ENCODE measurements around the gene LONRF3.

The LONRF3 gene

DNA sequence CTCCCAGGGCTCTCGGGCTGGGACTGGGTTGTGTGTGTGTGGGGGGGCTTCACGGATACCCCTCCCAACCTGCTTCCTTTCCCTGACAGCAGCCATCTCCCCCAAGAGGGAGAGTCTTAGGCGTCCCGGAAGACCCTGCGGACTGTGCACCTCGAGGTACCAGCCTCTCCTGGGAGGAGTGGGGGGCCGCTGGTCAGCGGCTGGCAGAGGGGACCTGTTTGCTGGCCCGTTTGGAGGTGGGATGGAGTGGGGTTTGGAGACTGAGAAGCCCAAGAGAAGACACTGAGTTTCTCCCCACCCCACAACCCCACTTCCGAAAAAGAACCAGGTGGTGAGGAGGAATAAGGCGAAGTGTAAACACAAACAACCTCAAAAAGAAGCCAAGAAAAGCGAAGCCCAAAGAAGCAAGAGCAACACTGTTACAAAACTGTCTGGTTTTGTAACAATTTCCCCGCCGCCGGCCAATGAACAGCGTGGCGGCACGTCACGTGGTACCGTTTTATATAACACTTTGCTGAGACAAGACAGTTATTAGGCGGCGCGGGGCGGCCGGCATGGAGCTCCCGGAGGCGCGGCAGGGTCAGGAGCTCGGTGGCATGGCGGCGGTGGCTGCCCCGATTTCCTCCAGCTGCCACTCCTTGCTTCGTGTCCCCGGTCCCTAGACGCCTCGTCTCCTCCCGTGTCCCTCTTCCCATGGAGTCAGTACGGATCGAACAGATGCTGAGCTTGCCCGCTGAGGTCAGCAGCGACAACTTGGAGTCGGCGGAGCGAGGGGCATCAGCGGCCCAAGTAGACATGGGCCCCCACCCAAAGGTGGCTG is at the start of gene LONRF3:
TSS of gene LONRF3 (plus strand) at position 531 of the 820 bp plus-strand sequence. CDS start at position 694, 163 bp downstream.
- peak; percentile 79 for DNase-seq

DNA sequence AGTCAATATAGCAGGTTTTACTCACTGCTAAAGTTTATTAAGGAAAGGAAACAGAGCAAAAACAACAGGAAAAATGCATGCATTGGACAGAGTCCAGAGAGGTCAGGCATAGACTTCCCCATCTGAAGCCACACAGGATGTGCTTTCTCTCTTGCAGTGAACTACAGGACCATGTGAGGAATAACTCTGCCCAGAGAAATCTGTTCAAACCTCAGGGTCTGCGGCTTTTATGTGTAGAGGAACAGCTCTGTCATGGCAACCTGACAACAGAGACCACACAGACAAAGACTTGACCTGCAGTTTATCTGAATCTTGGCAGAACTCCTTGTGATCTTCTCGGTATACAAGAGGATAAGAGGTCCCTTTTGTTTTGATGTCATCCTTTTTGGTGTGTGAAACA is 46.3 kb upstream of the LONRF3 start:
- DNase-seq, result no peak

DNA sequence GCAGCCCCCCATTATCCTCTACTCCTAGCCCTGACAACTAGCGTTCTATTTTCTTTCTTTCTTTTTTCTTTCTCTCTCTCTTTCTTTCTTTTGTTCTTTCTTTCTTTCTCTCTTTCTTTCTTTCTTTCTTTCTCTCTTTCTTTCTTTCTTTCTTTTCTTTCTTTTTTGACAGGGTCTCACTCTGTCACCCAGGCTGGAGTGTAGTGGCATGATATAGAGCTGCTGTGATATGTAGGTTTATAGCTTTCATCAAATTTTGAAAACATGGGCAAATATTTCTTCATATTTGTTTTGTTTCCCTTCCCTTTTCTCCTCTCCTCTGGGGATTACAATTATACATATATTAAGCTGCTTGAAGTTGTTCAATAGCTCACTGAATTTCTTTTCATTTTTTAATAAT is 39.1 kb upstream of the LONRF3 start:
- DNase-seq, result no peak

- no peak for DNase-seq
Measured at GRCh38 chrX:118941147-118941546, 33.3 kb upstream of the LONRF3 start.

GRCh38 chrX:118943102-118943501 is 31.3 kb upstream of the LONRF3 start:
- no peak for DNase-seq

DNA sequence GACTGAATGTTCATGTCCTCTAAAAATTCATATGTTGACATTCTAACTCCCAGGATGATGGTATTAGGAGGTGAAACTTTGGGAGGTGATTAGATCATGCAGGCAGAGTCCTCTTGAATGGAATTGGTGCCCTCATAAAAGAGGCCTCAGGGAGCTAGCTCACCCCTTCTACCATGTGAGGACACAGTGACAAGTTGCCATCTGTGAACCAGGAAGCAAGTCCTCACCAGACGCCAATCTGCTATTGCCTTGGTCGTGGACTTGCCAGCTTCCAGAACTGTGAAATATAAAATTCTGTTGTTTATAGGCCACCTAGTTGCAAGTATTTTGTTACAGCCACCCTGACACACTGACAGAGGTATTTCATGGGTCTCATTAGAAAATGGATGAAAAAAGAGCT is 28.5 kb upstream of the LONRF3 start:
- DNase-seq, result no peak

- no peak for DNase-seq
Measured at GRCh38 chrX:118948270-118948669, 26.1 kb upstream of the LONRF3 start.

- no peak for DNase-seq
Measured at GRCh38 chrX:118961866-118962560, 12.4 kb upstream of the LONRF3 start.

GRCh38 chrX:118963159-118963558 is 11.3 kb upstream of the LONRF3 start:
- no peak for DNase-seq

DNA sequence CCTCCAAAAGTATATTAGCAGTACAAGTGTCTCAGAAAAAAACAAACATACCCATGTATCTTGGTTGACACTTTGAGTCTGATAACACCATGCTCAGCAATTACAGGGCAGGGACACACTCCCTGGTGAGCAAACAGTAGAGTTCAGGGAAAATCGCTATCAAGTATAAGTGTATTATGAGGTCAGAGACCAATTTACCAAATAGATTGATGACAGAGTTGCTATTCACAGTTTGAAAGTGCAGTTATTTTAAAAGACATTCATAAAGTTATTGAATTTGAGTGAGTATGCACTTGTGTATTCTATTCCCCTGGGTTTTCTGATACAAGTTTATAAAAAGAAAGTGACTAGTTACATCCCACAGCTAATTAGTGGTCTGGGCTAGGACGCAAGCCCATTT is 10.2 kb upstream of the LONRF3 start:
- no peak for DNase-seq

DNA sequence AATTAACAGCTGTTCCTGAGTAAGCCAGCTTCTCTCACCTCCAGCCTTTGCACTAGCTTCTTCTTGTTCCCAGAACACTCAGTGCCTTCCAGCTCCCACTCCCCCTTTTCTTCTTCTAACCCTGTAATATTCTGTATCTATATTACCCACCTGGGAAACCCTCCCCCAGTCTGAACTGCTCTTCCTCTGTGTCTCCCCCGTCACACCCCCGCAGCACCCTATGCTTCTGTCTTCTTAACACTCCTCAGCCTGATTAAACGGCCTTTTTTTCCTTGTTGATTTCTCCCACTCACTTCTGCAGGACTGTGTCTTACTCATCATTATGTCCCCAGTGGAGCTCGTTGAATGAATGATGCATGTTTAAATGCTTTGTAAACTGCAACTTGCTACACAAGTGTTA is 9.0 kb upstream of the LONRF3 start:
- DNase-seq, result no peak

GRCh38 chrX:118968031-118968430 is 6.4 kb upstream of the LONRF3 start:
- no peak for DNase-seq

- DNase-seq, result no peak
Measured at GRCh38 chrX:118971552-118971951, 2.9 kb upstream of the LONRF3 start.

DNA sequence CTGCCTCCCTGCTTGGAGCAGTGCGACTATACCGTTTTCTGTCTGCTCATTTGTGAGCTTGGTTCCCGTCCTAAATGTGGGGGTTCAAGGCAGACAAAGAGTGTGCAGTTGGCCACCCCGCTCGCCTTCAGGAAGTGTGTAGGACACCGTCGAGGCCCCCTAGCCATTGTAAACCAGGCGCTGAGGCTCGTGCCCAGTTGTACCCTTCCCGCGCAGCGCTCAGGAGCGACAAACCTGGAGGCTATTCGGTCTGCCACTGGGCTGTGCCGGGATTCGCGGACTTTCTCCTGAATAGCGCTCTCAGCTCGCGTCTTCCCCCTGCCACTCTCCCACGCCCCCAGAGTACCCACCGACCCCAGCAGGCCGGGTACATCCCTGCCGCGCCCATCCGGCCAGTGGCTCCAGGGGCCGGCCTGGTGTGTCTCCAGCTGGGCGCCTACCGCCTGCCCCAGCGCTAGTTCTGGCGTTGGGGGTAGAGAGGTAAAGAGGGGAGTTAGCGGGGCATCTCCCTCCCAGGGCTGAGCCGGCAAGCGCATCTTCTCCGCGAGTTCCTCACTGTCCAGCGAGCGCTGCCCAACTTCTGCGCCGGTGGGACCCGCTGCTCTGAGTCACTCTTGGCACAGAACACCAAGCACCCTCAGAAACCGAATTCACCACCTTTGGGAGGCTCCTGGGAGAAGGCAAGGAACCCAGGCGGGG is 880 bp upstream of the LONRF3 start:
- no peak for DNase-seq

DNA sequence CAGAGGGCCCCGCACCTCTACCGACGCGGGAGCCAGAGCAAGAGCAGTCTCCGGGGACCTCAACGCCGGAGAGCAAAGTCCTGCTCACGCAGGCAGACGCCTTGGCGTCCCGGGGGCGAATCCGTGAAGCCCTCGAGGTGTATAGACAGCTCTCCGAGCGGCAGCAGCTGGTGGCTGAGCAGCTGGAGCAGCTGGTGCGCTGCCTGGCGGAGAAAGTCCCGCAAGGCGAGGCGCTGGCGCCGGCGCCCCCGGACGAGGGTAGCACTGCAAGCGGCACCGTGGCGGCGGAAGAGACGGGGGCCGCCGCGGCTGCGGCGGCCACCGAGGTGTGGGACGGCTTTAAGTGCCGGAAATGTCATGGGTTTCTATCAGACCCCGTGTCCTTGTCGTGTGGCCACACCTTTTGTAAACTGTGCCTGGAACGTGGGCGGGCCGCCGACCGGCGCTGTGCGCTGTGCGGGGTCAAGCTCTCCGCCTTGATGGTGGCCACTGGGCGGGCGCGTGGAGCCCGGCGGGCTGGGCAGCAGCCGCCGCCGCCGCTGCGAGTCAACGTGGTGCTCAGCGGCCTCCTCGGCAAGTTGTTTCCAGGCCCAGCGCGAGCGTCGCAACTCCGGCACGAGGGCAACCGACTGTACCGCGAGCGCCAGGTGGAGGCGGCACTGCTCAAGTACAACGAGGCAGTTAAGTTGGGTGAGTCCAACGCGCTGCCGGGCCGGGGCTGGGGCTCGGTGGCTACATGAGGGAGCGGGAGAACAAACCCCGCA is 672 bp downstream of the LONRF3 start:
- peak; percentile 52 for DNase-seq

DNA sequence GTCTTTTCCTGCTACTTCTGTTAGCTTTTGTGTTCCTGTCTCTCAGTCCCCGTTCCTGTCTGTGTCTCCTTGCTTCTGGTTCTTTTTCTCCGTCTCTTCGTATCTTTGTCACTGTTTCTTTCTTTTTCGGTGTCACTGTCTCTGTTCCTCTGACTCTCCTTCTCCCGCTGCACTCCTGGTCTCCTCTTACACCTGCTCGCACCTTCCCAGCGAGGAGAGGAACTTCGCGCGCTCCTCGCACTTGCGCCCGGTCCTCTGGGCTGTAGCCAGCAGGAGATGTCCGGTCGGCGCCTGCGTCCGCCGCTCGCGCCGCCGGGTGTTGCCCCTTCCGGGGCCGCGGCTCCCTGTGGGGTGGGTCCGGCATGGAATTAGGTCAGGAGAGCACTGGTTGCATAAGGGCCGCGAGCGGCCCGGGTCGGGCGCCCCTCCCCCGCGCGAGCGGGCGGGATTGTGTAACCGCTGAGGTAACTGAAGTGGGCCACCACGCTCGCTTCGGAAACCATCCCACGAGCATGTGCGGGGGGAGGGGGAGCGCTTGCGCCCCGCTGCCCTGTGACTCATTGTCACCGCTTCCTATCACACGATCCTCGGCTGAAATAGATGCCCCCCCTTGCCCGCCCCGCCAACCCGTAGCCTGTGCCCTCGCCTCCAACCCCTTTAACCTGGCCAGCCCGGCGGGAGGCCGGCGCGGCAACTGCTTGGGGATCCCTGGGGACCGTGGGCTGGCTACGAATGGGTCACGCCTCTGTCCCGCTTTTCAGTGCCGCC is 1.6 kb downstream of the LONRF3 start:
- peak; percentile 68 for DNase-seq

GRCh38 chrX:118976599-118977340 is 2.4 kb downstream of the LONRF3 start:
- DNase-seq, result peak; percentile 21

DNA sequence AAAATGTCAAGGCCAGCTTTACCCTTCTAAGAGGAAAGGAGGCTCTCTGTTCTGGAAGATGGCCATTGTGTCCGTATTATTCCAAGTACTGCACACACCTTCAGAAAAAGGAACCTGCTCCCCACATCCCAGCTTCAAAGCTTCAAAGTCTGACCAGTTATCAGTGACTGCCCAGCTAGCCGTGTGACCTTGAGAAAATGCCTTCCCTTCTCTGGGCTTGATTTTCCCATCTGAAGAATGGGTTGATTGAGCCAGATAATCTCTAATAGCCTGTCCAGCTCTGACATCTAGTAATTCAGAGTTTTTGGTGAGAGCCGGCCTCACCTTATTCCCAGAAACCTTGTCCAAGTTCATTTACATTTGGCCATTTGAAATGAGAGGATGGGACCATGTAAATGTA is 3.0 kb downstream of the LONRF3 start:
- no peak for DNase-seq

GRCh38 chrX:118978451-118978850 is 4.0 kb downstream of the LONRF3 start:
- no peak for DNase-seq

DNA sequence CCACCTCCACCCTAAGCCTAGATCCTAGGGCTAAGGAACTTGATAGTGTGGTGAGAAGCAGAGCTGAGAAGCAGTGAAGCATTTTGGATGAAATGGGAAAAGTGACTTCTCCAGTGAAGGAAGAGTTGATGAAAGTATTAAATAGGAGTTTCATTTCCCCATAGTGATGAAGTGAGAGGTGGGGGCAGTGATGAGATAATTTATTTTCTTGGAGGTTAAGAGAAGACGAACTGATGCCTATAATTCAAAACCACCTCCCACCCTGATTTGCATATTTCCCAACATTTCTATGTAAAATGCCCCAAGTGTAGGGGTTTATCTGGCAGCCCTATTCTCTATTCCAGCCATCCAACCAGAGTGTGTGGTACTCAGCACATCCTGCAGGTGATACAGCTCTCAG is 6.3 kb downstream of the LONRF3 start:
- DNase-seq, result no peak

GRCh38 chrX:118983513-118983912 is 9.1 kb downstream of the LONRF3 start:
- DNase-seq, result no peak
